GM21423 (cell line): Measurements from ENCODE around the gene RPTOR.

ENCODE experiments used
- ATAC-seq: cut with Tn5 transposase; IDR thresholded peaks from one replicate; pipeline ENCODE4 v1.9.1; 2021; ENCODE audit warnings: mild to moderate bottlenecking, moderate library complexity; ENCODE audit not compliant: unreplicated experiment

The RPTOR gene

DNA sequence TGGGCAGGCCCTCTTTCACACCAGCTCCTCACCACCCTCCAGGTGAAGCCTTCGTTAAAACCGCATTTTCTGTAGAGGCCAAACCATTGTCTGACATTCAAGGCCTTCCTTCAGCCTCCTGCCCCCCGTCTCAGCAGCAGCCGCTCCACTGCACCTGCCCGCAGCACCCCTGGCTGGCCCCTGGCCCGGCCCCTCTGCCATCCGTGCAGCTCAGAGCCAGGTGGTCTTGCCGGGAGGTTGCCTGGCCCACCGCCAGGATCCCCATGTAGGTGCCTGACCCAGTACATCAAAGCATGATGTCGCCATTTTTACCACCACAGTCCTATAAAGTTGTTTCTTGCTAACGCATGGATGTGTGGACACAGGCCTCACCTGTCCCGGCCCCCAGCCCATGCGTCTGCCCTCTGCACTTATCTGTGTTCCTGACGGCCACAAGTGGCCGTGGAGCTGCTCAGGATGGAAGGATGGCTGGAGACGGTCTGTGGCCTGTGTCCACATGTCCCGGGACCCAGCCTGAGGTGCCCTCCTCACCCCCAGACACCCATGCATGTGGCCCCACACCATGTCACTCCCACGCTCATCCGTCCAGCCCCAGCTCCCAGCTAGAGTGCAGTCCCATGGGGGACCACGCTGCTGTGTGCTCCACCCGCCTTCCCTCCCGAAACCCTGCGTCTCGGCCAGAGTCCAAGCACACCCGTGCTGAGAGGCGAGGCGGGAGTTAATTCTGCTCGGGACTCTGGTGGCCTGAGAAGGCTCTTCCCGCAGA, 357.7 kb downstream of the RPTOR start:
- ATAC-seq: no peak

DNA sequence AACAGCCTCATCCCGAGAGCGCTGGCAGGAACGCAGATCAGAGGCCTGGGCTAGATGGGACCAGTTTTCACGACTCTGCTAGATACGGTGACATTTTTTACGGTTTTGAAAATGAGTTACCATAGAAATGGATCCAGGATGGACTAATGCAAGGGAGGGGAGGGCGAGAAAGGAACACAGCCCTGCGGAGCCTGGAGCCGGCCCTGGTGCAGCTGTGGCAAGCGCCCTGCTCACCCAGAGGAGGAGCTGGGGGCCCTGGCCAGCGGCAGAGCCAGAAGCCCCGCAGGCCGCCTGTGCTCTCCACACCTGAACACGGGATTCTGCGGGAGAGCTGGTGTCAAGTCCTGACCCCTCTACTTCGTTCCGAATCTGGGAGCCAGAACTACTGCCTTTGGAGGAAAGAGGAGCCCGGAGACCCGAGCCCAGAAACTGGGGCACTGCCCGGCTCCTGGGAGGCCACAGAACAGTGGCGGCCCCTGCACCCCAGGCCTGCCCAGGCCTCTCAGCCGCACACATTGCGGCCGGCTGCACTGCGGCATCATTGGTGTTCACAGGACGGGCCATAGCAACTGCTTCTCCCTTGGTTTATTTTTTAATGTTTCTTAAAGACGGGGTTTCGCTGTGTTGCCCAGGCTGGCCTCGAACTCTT, 358.4 kb downstream of the RPTOR start:
- ATAC-seq: no peak

DNA sequence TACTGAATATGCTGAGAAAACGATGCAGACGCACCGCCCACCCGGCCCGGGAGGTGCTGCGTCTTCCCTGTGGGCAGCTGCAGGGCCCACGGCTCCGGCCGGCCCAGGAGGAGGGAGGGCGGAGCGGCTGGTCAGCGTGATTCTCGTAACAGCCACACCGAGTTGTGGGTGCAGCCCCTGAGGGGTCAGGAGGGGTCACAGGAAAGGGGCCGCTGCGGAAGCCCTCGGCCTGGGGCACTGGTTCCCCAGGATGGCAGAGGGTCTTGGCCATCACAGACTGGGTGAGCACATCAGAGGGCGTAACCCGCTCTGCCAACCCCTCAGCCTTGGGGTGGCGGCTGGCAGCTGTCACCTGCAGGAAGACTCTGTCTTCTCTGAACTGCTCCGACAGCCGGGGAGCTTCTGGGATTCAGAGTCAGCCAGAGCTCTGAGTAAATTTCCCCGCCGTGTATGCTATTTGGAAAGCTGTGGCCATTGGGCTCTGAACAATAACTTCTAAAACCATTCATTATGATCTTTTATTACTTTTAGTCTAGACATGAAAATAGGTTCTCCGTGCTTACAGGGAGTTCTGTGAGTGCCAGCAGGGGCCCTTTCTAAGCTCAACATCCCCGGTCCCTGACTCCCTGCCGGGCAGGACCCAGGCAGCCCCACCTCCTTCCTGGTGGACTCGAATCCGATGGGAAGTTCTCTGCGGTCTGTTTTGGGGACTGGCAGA, 359.6 kb downstream of the RPTOR start:
- no peak for ATAC-seq

DNA sequence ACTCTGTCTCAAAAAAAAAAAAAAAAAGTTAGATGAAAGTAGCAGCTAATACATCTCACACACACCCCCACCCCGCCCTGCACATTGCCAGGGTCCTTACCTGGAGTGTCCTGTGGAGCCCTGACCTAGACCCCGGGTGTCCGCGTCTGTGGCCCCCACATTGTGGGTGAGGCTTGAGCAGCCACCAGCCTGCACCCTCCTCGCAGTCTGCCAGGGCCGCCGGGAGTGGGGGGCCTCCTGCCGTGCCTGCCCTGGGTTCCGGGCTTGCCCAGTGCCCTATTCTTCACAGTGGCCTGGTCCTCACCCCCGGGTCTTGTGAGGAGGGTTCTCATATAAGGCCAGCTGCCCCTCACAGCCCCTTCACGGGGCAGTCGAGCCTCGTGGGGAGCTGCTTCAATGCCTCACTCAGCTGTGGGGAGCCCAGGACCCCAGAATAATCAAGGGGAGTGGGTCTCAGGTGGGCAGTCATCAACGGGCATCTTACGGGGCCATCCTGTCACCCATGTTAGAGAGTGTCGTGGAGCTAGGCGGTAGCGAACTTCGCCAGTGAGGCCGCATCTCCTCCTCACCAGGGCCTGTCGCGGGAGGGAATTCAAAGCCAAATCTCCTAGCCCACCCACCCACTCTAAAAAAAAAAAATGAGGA, 361.1 kb downstream of the RPTOR start:
- no peak for ATAC-seq

DNA sequence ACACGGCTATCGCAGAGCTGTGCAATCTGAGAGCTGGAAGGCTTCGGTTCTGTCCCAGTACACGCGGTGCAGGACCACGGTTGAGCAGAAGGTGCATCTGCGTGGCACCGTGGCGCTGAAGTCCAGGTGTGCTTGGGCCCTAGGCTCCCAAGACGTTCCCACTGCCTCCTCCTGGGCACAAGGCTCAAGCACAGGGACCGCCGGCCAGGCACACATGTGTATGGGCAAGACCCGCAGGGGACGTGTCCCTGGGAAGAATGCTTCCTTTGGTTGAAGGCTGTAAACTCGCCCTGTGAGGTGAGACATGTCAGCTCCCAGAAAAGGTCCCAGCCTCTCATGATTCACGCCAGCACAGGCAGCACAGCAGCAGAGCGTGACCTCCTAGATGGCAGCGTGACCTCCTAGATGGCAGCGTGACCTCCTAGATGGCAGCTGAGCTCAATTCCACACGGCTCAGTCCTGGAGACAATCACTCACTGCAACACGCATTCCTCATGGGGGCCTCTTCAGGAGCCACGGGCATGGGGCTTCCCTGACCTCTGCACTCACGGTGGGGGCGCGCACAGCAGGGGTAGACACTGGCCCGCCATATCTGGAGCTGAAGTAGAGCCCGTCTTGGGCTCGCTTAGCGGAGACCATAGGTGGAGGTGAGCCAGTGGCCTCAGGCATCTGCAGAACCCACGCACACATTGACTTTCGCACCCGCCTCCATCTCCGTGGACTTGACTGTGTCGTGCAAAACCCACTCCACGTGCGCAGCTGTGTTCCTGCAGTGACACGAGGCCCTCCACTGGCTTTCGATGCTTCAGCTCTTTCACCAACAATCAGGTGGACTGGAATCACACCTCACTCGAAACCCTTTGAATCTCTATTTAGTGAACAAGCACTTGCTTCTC, 362.0 kb downstream of the RPTOR start:
- ATAC-seq: no peak

DNA sequence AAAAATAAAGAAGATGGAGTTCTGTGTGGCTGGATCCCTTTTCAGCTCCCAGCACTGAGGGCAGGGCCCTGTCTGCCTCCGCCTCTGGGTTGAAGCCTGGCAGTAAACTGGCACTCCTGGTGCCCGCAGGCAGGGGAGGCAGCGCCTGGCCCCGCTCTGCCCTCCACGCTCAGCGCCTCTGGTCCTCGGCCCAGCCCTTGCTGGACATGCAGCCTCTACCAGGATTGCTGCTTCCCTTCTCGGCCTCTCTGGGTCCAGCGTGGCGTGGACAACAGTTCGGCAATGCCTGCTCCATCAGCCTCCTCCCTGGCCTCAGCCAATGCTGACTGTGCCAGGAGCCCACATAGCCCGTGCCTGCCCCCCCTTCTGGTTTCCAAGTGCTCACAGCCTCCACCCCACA, 362.6 kb downstream of the RPTOR start:
- ATAC-seq: no peak

DNA sequence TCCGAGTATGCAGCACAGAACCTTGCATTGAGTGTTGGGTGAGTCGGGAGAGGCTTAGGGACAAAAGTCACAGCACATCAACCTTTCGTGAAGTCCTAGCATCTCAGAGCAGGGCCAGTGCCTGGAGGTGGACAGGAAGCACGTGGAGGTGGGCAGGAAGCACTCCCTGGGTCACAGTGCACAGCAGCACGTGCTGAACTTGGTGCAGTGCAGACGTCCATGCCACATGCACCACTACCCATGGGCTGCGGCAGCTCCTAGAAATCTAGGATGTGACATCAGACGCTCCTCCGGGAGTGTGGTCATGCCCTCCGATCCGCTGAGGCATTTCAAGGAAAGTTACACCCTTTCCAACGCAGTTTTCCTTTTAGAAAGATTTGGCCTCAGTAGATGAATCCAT, 363.6 kb downstream of the RPTOR start:
- no peak for ATAC-seq

DNA sequence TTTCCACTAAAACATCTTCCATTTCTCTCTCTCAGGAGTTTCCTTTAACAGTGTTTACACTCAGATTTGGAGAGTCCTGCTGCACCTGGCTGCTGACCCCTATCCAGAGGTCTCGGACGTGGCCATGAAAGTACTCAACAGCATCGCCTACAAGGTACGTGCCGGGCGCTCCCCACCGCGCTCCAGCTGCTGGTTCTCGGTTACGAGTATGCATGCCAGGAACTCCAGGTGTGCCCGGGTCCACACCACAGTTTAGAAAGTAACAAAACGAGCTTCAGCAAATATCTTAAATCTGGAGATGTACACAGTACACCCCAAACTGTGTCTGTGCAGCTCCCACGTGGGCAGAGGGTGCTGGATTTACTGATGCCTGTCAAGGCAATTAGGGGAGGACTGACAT, 364.1 kb downstream of the RPTOR start:
- ATAC-seq: no peak

DNA sequence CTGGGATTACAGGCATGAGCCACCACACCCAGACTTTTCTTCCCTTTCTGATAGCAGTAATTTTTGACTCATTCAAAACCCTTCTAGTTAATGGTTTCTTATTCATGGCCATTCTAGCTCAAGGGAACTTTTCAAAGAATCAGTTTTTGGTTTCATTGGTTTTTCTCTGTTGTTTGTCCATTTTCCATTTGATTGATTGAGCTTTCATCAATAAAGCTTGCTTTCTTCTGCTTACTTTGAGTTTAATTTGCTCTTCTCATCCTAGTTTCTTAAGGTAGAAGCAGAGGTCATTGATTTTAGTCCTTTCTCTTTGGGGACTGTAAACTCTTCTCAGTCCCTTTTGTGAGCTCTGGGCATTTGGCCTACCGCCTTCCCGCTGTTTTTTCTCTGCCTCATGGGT, 365.0 kb downstream of the RPTOR start:
- ATAC-seq: no peak

DNA sequence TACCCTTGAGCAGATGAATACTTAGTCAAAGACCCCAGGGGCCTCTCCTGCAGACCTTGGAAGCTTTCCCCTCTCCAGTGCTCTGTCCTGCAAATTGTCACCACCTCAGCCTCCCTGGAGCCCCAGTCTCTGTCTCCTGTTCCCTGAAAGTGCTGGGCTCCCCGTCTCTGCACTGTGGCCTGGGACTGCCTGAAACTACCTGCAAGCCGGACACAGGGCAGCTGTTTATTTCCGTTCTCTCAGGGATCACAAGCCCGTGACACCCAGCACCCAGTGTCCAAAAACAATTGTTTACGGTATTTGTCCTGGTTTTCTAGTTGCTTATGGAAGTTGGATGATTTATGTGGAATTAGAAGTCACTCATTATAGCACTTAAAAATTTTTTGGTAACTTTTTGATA, 365.4 kb downstream of the RPTOR start:
- ATAC-seq: no peak

DNA sequence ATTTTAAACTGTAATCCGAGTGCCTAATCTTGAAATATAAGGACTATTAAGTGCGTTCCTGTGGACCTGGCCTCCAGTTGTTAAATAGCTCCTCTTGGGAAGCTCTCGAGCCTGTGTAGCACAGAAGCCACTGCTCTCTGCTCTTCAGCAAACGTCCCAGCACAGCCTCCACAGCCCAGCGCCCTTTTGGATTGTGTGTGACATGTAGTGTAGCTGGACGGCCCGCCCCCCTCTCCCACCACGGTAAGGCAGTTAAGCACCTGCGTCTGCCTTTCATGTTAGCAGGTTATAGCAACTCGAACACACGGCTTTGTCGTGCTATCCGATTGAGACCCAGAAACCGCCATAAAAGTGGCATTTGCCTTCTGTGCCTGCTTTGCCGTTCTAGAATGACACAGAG, 367.8 kb downstream of the RPTOR start:
- no peak for ATAC-seq

DNA sequence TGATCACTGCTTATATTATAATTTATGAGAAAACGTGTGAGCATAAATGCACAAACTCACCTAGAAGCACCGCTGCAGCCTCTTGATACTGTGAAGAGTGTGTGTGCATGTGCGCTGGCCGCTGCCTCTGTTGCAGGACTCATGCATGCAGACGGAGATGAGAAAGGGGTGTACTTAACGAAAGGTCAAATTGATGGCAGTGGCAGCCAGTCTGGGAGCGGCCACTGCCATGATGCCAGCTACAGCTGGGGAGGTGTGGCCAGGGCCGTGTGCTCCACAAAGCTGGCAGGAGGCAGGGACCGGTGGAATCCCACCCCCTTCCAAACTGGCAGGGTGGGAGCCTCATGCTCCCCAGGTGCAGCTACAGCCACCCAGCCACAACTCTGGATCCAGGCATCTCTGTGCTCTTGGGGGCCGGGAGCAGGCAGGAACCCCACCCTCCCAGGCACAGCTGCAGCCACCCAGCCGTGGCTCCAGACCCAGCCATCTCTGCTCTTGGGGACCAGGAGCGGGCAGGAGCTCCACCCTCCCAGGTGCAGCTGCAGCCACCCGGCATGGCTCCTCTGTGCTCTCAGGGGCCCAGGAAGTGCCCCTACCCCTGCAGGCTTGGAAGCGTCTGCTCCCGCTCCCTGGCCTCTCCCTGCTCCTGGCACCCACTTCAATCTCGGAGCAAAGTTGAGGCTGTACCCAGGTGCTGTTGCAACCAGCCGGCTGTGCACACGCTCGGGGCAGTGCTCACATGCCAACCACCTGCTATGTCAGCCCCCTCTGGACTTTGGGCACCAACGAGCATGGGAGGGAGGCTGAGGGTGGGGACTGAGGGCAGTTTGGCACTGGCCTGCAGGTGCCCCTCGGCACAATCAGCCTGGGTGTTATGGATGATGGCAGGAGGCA, 369.5 kb downstream of the RPTOR start:
- ATAC-seq: no peak

DNA sequence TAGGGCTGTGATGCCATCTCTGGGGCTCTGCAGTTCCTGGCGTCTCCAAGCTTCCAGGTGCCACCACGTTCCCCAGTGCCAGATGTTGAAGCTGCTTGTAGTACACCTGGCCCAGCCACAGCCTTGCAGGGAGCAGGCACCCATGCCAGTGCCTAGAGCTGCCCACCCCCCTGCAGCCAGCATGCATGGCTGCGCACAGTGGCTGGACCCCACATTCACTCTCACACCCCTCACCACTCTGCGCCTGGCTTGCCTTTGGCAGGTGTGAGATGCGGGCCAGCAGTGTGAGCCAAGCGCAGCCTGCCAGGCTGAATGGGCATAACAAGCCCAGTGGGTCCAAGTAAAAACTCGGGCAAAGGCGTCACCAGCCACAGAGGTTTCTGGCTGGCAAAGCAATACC, 371.6 kb downstream of the RPTOR start:
- no peak for ATAC-seq

DNA sequence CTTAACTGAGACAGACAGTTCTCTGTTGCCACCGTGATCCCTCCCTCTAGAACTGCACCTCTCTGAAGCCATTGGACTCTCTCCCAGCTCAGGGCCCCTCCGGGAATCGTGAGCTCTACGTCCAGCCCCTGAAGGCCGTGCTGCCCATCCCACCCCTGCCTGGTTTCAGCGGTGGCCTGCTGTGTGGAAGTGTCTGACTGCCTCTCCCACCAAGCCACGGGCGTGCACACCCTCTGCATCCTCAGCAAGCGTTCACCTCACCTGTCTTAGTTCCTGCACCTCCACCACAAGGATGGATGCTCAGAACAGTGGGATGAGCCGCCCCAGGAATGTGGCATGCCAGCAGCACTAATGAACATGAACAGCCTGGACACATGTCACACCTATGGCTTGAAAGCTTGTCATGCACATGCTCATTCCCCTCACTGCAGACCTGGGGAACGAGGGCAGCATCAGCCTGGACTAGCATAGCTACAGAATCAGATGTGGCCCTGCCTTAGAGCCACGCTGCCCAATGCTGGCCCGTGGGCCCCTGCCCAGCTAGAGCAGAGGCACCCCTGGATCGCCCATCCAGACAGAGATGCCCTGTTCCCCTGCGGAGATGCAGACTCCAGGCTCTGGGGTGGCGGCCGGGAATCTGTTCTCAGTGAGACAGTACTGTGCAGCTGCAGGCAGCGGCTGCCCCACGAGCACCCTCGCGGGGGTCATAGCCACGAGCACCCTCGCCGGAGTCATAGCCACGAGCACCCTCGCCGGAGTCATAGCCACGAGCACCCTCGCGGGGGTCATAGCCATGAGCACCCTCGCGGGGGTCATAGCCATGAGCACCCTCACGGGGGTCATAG, 373.3 kb downstream of the RPTOR start:
- no peak for ATAC-seq

DNA sequence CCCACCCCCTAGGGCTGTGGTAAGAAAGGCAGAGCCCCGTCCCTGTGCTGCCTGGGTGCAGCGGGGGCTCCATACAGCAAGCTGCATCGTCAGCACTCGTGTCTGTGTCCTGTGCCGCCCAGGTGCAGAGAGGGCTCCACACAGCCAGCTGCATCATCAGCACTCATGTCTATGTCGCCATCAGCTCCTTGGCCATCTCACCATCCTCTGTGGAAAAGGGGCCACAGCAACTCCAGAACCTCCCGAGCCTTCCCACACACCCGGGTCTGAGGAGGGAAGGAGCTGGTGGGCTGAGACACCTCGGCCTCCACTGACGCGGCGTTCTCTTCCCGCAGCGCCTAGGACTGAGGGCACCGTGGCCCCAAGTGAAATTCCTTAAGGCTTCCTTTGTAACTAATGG, 374.1 kb downstream of the RPTOR start:
- ATAC-seq: no peak

DNA sequence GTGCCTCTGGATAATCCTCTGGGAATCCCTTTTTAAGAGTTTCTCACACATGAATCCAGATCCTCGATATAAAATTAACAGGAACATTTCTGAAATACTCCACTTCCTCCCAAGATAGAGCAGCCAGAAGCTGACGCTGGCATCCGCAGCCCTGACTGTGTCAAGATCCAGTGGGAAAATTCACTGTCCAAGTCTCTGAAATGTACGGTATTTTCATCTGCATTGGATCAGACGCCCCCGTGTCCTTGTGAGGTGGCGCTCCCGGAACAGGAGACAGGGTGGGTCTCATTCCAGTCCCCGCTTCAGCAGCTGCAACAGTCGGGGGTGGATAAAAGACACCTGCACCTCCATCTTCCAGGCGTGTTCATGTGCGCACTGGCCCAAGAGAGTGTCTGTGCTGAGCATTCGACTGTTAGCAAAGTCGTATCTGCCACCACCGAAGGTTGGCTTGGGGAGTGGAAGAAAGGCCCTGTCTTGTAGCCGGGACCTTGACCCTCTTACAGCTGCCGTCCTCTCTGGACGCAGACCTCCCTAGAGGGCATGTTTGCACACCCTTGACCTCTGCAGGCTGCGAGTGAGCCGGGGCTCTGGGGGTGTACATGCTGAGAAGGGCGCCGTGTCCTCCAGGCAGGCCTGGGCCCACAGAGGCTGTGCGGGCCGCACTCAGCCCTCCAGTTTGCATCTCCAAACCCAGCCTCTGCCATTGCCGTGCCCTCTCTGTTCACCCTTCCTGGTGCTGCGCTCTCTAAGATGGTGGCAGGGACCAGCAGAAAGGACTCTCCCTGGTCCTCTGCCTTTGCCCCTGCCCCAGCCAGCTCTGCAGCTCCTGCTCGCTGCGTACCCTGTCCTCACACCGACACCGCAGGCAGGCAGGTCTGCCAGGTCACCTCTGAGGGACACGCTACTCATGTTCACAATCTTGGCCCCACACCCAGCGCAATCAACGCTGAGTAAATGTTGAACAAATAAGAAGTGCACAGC, 375.0 kb downstream of the RPTOR start:
- ATAC-seq: no peak

DNA sequence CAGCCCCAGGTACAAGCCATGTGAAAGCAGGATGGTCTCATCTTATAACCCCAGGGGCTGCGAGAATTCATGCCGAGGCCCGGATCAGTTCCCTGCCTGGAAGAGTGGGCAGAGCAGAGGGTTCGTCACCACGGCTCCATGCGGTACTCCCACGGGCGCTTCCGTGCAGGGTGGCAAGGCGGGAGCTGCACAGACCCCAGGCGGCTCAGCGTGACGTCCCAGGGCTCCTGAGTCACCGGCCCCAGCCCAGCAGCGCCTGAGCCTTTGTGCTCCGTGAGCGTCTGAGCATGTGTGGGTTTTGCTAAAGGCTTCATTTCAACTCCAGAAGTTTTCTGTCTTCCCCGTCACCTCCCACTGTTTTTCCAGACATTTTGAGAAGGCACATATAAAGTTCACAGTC, 375.8 kb downstream of the RPTOR start:
- no peak for ATAC-seq

DNA sequence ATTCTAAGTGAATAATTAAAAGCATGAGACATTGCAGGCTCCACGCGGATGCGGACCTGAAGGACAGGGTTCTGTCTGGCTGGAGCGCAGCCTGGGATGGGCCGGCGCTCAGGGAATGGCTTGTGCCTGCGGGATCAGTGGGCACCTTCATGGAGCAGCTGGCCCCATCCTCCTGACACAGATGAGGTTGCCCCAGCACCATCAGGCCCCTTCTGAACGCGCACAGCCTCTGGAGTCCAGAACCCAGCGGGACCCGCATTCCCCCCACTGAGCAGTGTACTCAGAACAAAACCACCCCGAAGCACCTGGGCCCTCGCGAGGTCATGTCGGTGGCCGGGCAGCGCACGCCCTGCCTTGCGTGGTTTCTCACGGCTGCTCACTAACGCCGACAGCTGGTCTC, 376.5 kb downstream of the RPTOR start:
- ATAC-seq: no peak
